HepG2 (cell line): ENCODE data around the gene FMNL1. TPM values are rescaled to one million over a fixed set of nuclear protein-coding genes. Genes with fewer than 3 reads are reported as not detected.

Experiments used
- ESRRA ChIP-seq: sonication (generic); formaldehyde crosslinking; IDR thresholded peaks from 2 replicates; pipeline ENCODE4 v1.5.1; 2020; ENCODE audit warnings: mild to moderate bottlenecking, low read depth, missing genetic modification reagents
- FOXP1 ChIP-seq, 2 experiments: fragments of 450-650 bp in 1 of 2; IDR thresholded peaks; 2 replicates each; pipeline ENCODE4 v1.6.1; 2017 to 2018; ENCODE audit warnings: antibody characterized with exemption in 1 of 2
- IRF1 ChIP-seq: sonication (generic); formaldehyde crosslinking; IDR thresholded peaks from 2 replicates; pipeline ENCODE4 v1.4.0; 2020; ENCODE audit warnings: low read depth, mild to moderate bottlenecking, missing genetic modification reagents
- KDM5B ChIP-seq: sonication (generic); formaldehyde crosslinking; IDR thresholded peaks from 2 replicates; pipeline ENCODE4 v1.4.0; 2020; ENCODE audit warnings: missing genetic modification reagents, mild to moderate bottlenecking, borderline replicate concordance
- MAZ ChIP-seq, 2 experiments: sonication (generic) in 1 of 2; formaldehyde crosslinking in 1 of 2; IDR thresholded peaks; 2 replicates each; pipeline versions ENCODE4 v1.5.0 to v1.6.1; 2012 to 2020; ENCODE audit warnings: low read depth in 2 of 2, mild to moderate bottlenecking in 2 of 2, borderline replicate concordance in 1 of 2, improper control_type of control experiment in 1 of 2, low read length in 1 of 2, missing genetic modification reagents in 1 of 2, moderate library complexity in 1 of 2
- NR2F1 ChIP-seq, 2 experiments: fragments of 450-650 bp in 1 of 2; formaldehyde crosslinking in 1 of 2; IDR thresholded peaks; 2 replicates each; pipeline versions ENCODE4 v1.5.0 to v1.6.1; 2016 to 2020; ENCODE audit warnings: mild to moderate bottlenecking in 1 of 2, missing compliant biosample characterization in 1 of 2, missing genetic modification reagents in 1 of 2, moderate library complexity in 1 of 2
- PHF21A ChIP-seq: sonication (generic); formaldehyde crosslinking; IDR thresholded peaks from 2 replicates; pipeline ENCODE4 v1.5.0; 2020; ENCODE audit warnings: mild to moderate bottlenecking, missing genetic modification reagents
- RBM22 ChIP-seq: fragments of 200-400 bp; formaldehyde crosslinking; optimal IDR thresholded peaks from 2 replicates; pipeline ENCODE3; 2017; ENCODE audit warnings: mild to moderate bottlenecking, low read length, moderate library complexity
- TBX2 ChIP-seq: sonication (generic); formaldehyde crosslinking; IDR thresholded peaks from 2 replicates; pipeline ENCODE4 v1.5.0; 2020; ENCODE audit warnings: missing genetic modification reagents, mild to moderate bottlenecking, borderline replicate concordance
- TFDP1 ChIP-seq: IDR thresholded peaks from 2 replicates; pipeline ENCODE4 v1.6.1; 2016; ENCODE audit warnings: missing compliant biosample characterization, missing genetic modification reagents, borderline replicate concordance
- THAP7 ChIP-seq: sonication (generic); formaldehyde crosslinking; IDR thresholded peaks from 2 replicates; pipeline ENCODE4 v1.8.1; 2023; ENCODE audit warnings: mild to moderate bottlenecking, missing genetic modification reagents
- ZNF576 ChIP-seq: sonication (generic); formaldehyde crosslinking; IDR thresholded peaks from 2 replicates; pipeline ENCODE4 v1.4.0; 2020; ENCODE audit warnings: mild to moderate bottlenecking, missing genetic modification reagents
- ZNF597 ChIP-seq: sonication (generic); formaldehyde crosslinking; IDR thresholded peaks from 2 replicates; pipeline ENCODE4 v1.5.0; 2020; ENCODE audit warnings: missing genetic modification reagents
- ZNF609 ChIP-seq: sonication (generic); formaldehyde crosslinking; IDR thresholded peaks from 2 replicates; pipeline ENCODE4 v1.4.0; 2020; ENCODE audit warnings: mild to moderate bottlenecking, missing genetic modification reagents, borderline replicate concordance
- ZNF614 ChIP-seq: IDR thresholded peaks from 2 replicates; pipeline ENCODE4 v1.6.1; 2018; ENCODE audit warnings: missing biosample characterization, missing genetic modification reagents, inconsistent platforms, borderline replicate concordance
- polyA plus RNA-seq, 8 experiments: library from polyadenylated mRNA; depleted of rRNA in 3 of 8; stranded (reverse) in 7 of 8; unstranded in 1 of 8; fragments of >200 nt; fragmentation: Illumina TruSeq in 4 of 8; extraction: Trizol in 4 of 8; gene quantifications; 2 replicates each; pipeline versions ENCODE4 v1.2.1 to v1.2.3, GENCODE V29; 2011 to 2016; ENCODE audit warnings: low read depth in 4 of 8, missing spikeins in 1 of 8, mixed read lengths in 1 of 8; ENCODE audit not compliant: insufficient read depth in 1 of 8
- total RNA-seq, 5 experiments: library from RNA; depleted of rRNA; stranded (reverse); fragments of >200 nt; fragmentation: Illumina TruSeq; extraction: Trizol; gene quantifications; 2 replicates each; pipeline ENCODE4 v1.2.3, GENCODE V29; 2016; ENCODE audit warnings: low read depth in 1 of 5

FMNL1 gene
- total and polyA plus RNA-seq, 2 of the 13 experiments (the other 11 are each of a cell fraction or from before 2014, with no cell fraction given): 0.53 to 0.70 TPM

GRCh38 chr17:45293413-45294211 is 71.9 kb downstream of the FMNL1 start (continued):
- TF ChIP-seq ZNF609 (CRISPR knock-in tag) (peak; percentile 22; the same call in 1 of the 2 replicates), KDM5B (CRISPR knock-in tag) (peak; percentile 72; the same call in 1 of the 2 replicates), PHF21A (CRISPR knock-in tag) (peak; percentile 50; the same call in 1 of the 2 replicates), ESRRA (CRISPR knock-in tag) (peak; percentile 76; the same call in 1 of the 2 replicates), IRF1 (no peak), NR2F1 (CRISPR knock-in tag; IDR thresholded peaks at IDR 0.05) (peak; percentile 37 to 44; a peak in 2 of 4 replicates), ZNF614 (CRISPR knock-in tag) (no peak), TBX2 (CRISPR knock-in tag) (peak; percentile 45), THAP7 (CRISPR knock-in tag) (0 out of 2 replicates have a peak, but pooled peaks have one; percentile 39), MAZ (IDR thresholded peaks at IDR 0.05; ENCODE audit: borderline replicate concordance, low read depth, low read length) (peak; percentile 32; the same call in 1 of the 2 replicates), MAZ (CRISPR knock-in tag; IDR thresholded peaks at IDR 0.05; ENCODE audit: low read depth) (0 out of 2 replicates have a peak, but pooled peaks have one; percentile 26), ZNF576 (CRISPR knock-in tag) (peak; percentile 61; the same call in 1 of the 2 replicates), ZNF597 (CRISPR knock-in tag) (no peak), TFDP1 (CRISPR knock-in tag) (peak; percentile 38; the same call in 1 of the 2 replicates), RBM22 (peak; percentile 59), FOXP1 (IDR thresholded peaks at IDR 0.05) (0 out of 2 replicates have a peak, but pooled peaks have one; percentile 20), FOXP1 (CRISPR knock-in tag; IDR thresholded peaks at IDR 0.05) (no peak)
